ENCODE measurements around the gene CCND1.

The CCND1 gene

GRCh38 chr11:69604055-69604454, 36.9 kb upstream of the CCND1 start:
- Histone ChIP-seq H3K27ac (no peak overlapping the region), H3K9me3 (peaks cover 0 to 5% (median 3%) of the 10 kb centered on the region in 3 donors), H3K4me3 (no peak overlapping the region), H3K27me3 (peaks cover 0 to 20% of the 10 kb centered on the region in 2 donors), H3K36me3 (no peaks in the 10 kb centered on the region), H3K4me1 (no peaks in the 10 kb centered on the region)
- no peak for TF ChIP-seq CTCF (IDR thresholded peaks at IDR 0.05)
- intact Hi-C loops (cut with DNase I; ENCODE audit: low total_unique reads), result no loop called here
- no peak for DNase-seq

DNA sequence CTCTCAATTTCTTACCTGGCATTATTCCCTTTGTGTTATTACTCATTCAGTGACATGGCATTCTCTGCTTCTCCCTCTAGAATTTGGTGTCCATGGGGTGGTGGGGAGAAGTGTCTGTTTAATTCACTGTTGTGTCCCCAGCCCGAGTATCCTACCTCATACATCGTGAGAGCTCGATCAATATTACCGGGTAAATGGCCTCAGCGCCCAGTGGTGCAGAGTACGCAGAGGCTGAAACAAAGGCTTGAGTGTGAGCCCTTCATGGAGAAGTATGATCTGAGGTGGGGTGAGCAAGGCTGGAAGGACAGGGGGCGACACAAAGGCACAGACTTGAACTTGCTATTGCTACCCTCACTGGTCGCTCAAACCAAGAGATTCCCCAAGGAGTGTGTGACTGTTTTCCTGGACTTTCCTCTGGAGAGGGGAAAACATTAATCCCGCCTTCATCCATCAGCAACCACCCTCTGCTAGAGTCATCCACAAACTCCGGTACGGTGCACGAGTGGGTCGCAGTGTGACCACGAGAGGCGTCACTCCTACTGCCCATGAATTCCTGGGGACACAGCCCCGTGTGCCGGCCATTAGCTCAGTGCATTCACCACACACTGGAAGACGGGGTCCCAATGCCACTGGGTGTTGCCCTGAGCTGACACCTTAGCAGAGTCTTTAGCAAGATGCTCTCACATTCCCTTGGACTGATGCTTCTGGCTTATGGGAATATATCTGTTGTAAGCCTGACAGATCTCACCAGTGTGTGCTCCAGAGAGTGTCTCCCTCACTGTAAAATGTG, 35.0 kb upstream of the CCND1 start:
- peaks cover 0 to 19% of the 10 kb centered on the region in 2 donors for H3K27me3 ChIP-seq

GRCh38 chr11:69609351-69609750, 31.6 kb upstream of the CCND1 start:
- no peak for DNase-seq
- peaks cover 0 to 8% (median 5%) of the 10 kb centered on the region in 3 donors for H3K9me3 ChIP-seq
- H3K27me3 ChIP-seq, result peaks cover 0 to 11% of the 10 kb centered on the region in 2 donors
- H3K36me3 ChIP-seq, result no peaks in the 10 kb centered on the region
- no peak overlapping the region for H3K27ac ChIP-seq
- H3K4me3 ChIP-seq, result no peak overlapping the region
- H3K4me1 ChIP-seq, result no peaks in the 10 kb centered on the region
- TF ChIP-seq CTCF (IDR thresholded peaks at IDR 0.05), result no peak
- intact Hi-C loops (cut with DNase I; ENCODE audit: low total_unique reads), result no loop called here

More for the DNA sequence above, 35.0 kb upstream of the CCND1 start:
- no peak overlapping the region for H3K27ac ChIP-seq
- no peak overlapping the region for H3K4me3 ChIP-seq
- H3K9me3 ChIP-seq, result peaks cover 0 to 10% (median 8%) of the 10 kb centered on the region in 3 donors
- intact Hi-C loops (cut with DNase I; ENCODE audit: low total_unique reads), result no loop called here
- no peak for DNase-seq
- no peaks in the 10 kb centered on the region for H3K36me3 ChIP-seq
- H3K4me1 ChIP-seq, result no peaks in the 10 kb centered on the region
- no peak for TF ChIP-seq CTCF (IDR thresholded peaks at IDR 0.05)

- no peak for TF ChIP-seq CTCF (IDR thresholded peaks at IDR 0.05)
- Histone ChIP-seq H3K36me3 (no peaks in the 10 kb centered on the region), H3K27me3 (peaks cover 0 to 9% of the 10 kb centered on the region in 2 donors), H3K4me1 (no peaks in the 10 kb centered on the region), H3K27ac (no peak overlapping the region), H3K4me3 (no peak overlapping the region), H3K9me3 (peaks cover 0 to 8% (median 5%) of the 10 kb centered on the region in 3 donors)
- DNase-seq, result no peak
- intact Hi-C loops (cut with DNase I; ENCODE audit: low total_unique reads), result no loop called here
Measured at GRCh38 chr11:69611548-69612526, 29.1 kb upstream of the CCND1 start.

- DNase-seq, result no peak
- intact Hi-C loops (cut with DNase I; ENCODE audit: low total_unique reads), result no loop called here
- no peak for TF ChIP-seq CTCF (IDR thresholded peaks at IDR 0.05)
Measured at GRCh38 chr11:69613594-69613993, 27.4 kb upstream of the CCND1 start.

More at GRCh38 chr11:69613594-69613993, 27.4 kb upstream of the CCND1 start:
- H3K36me3 ChIP-seq, result no peaks in the 10 kb centered on the region
- H3K4me1 ChIP-seq, result no peaks in the 10 kb centered on the region
- H3K27ac ChIP-seq, result no peak overlapping the region
- peaks cover 0 to 8% (median 5%) of the 10 kb centered on the region in 3 donors for H3K9me3 ChIP-seq
- peaks cover 0 to 9% of the 10 kb centered on the region in 2 donors for H3K27me3 ChIP-seq
- H3K4me3 ChIP-seq, result no peak overlapping the region
